ENCODE data around the gene MYO7A. TPM values are rescaled to one million over a fixed set of nuclear protein-coding genes. Genes with fewer than 3 reads are reported as not detected.

Gene MYO7A
- total and polyA plus RNA-seq, 3 experiments from 2014 or later: 0.06 to 0.31 (median 0.20) TPM

DNA sequence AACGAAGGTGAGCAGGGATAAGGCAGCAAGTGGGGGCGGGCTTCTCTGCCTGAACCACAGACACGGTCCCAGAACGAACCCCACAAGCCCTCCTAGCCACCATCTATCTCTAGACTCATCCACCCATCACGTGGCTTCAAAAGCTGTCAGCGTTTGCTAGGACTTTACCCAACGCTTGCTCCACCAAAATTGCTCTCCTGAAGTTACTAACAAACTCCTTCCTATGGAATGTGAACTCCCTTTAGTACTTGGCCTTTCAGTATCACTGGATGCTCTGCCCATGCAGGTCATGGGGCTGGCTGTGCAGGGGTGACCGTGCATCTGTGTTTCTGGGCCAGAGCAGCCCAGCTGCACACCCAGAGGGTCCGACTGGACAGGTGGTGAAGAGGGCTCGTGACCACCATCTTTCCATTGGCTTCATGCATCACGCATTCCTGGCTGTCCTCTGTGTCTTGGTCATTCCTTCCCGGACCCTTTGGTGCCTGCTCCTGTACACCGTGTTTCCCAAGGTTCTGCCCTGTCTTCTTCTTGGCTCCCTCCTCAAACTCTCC is 85.1 kb downstream of the MYO7A start:
- Mint-ChIP-seq H3K27ac (no peak overlapping the region), H3K9me3 (no peaks in the 10 kb centered on the region)

DNA sequence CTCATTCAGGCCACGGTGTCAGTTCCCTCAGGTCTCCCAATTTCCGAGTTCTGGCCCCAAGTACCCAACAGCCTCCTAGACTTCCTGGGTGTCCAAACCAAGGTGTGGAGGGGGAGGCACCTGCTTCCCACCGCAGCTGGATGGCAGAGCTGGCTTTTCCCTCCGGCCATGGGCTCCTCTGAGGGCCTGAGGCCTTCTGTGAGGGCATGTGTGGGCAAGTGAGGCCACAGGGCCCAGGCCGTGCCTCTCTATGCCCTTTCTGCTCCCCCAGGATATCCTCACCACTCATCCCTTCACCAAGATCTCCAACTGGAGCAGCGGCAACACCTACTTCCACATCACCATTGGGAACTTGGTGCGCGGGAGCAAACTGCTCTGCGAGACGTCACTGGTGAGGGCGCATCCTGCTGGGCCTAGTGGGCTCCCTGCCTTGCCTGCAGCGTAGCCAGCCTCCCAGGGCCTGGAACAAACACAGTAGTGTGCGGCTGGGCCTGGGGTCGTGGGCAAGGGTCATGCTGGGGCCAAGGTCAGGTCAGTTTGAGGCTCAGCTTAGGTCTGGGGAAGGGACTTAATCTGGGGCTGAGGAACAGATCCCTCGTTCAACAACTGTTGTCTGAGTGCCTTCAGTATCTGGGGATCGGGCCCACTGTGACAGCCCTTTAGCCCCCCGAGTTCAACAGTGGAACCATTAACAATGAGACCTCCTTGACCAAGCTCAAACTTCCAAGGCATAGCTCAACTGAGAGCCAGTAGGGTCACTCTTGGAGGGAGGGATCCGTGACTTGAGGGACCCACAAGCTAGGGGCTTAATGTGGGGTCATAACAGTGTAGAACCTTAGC is 85.8 kb downstream of the MYO7A start:
- Histone ChIP-seq H3K4me1 (ENCODE audit: insufficient read depth, low read length) (no peaks in the 10 kb centered on the region), H3K4me3 (ENCODE audit: low read length) (no peak overlapping the region), H3K27ac (ENCODE audit: low read depth, low read length) (no peak overlapping the region), H3K27me3 (ENCODE audit: insufficient read depth, low read length, poor library complexity, severe bottlenecking) (no peaks in the 10 kb centered on the region), H3K36me3 (ENCODE audit: insufficient read depth, low read length) (no peaks in the 10 kb centered on the region), H3K9me3 (ENCODE audit: low read length) (no peaks in the 10 kb centered on the region)
- POLR2A ChIA-PET: no interaction called here
- no peaks in the 10 kb centered on the region for H3K9me3 Mint-ChIP-seq
- H3K27ac Mint-ChIP-seq: no peak overlapping the region
- DNase-seq: no peak
- H3K36me3 Mint-ChIP-seq: no peaks in the 10 kb centered on the region
- peaks cover 0 to 3% of the 10 kb centered on the region in 2 donors for H3K27me3 Mint-ChIP-seq
- H3K4me1 Mint-ChIP-seq: no peaks in the 10 kb centered on the region
- CTCF ChIA-PET: no interaction called here
- no peak overlapping the region for H3K4me3 Mint-ChIP-seq

More for the DNA sequence above, 85.1 kb downstream of the MYO7A start:
- Histone ChIP-seq H3K4me3 (ENCODE audit: low read length) (no peak overlapping the region), H3K4me1 (ENCODE audit: insufficient read depth, low read length) (no peaks in the 10 kb centered on the region), H3K27ac (ENCODE audit: low read depth, low read length) (no peak overlapping the region), H3K9me3 (ENCODE audit: low read length) (no peaks in the 10 kb centered on the region), H3K36me3 (ENCODE audit: insufficient read depth, low read length) (no peaks in the 10 kb centered on the region), H3K27me3 (ENCODE audit: insufficient read depth, low read length, poor library complexity, severe bottlenecking) (no peaks in the 10 kb centered on the region)
- Mint-ChIP-seq H3K27me3 (peaks cover 0 to 3% of the 10 kb centered on the region in 2 donors), H3K4me1 (no peaks in the 10 kb centered on the region), H3K4me3 (no peak overlapping the region), H3K36me3 (no peaks in the 10 kb centered on the region)
- DNase-seq: no peak
- POLR2A ChIA-PET: no interaction called here
- CTCF ChIA-PET: no interaction called here

DNA sequence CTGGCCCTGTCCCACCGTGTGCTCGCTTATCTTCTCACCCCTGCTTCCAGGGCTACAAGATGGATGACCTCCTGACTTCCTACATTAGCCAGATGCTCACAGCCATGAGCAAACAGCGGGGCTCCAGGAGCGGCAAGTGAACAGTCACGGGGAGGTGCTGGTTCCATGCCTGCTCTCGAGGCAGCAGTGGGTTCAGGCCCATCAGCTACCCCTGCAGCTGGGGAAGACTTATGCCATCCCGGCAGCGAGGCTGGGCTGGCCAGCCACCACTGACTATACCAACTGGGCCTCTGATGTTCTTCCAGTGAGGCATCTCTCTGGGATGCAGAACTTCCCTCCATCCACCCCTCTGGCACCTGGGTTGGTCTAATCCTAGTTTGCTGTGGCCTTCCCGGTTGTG is 86.5 kb downstream of the MYO7A start:
- Histone ChIP-seq H3K27me3 (ENCODE audit: insufficient read depth, low read length, poor library complexity, severe bottlenecking) (no peaks in the 10 kb centered on the region), H3K4me1 (ENCODE audit: insufficient read depth, low read length) (no peaks in the 10 kb centered on the region), H3K36me3 (ENCODE audit: insufficient read depth, low read length) (no peaks in the 10 kb centered on the region), H3K4me3 (ENCODE audit: low read length) (no peak overlapping the region), H3K9me3 (ENCODE audit: low read length) (no peaks in the 10 kb centered on the region), H3K27ac (ENCODE audit: low read depth, low read length) (no peak overlapping the region)
- Mint-ChIP-seq H3K4me3 (no peak overlapping the region), H3K9me3 (no peaks in the 10 kb centered on the region), H3K36me3 (no peaks in the 10 kb centered on the region), H3K4me1 (no peaks in the 10 kb centered on the region), H3K27me3 (peaks cover 0 to 3% of the 10 kb centered on the region in 2 donors), H3K27ac (no peak overlapping the region)
- CTCF ChIA-PET: no interaction called here
- POLR2A ChIA-PET: no interaction called here
- no peak for DNase-seq

DNA sequence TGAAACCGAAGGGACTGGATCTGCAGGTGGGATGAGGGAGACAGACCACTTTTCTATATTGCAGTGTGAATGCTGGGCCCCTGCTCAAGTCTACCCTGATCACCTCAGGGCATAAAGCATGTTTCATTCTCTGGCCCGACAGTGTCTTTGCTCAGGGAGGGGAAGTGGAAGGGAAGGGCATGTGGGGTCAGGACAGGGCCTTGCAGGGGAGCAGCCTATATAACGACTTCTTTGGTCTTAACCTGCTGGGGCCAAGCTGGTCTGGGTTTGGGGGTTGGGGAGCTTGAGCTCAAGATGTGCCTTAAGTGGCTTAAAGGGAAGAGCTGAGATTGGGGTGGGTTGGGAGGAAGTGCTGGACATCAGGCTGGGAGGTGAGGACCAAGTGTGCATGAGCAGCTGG is 87.1 kb downstream of the MYO7A start:
- Mint-ChIP-seq H3K27ac (no peak overlapping the region), H3K4me3 (no peak overlapping the region), H3K36me3 (no peaks in the 10 kb centered on the region), H3K4me1 (no peaks in the 10 kb centered on the region), H3K9me3 (no peaks in the 10 kb centered on the region), H3K27me3 (peaks cover 0 to 3% of the 10 kb centered on the region in 2 donors)
- ChIA-PET POLR2A (no interaction called here), CTCF (no interaction called here)
- no peaks in the 10 kb centered on the region for H3K27me3 ChIP-seq (ENCODE audit: insufficient read depth, low read length, poor library complexity, severe bottlenecking)
- H3K27ac ChIP-seq (ENCODE audit: low read depth, low read length): no peak overlapping the region
- no peaks in the 10 kb centered on the region for H3K36me3 ChIP-seq (ENCODE audit: insufficient read depth, low read length)
- H3K9me3 ChIP-seq (ENCODE audit: low read length): no peaks in the 10 kb centered on the region
- no peak overlapping the region for H3K4me3 ChIP-seq (ENCODE audit: low read length)
- DNase-seq: no peak
- no peaks in the 10 kb centered on the region for H3K4me1 ChIP-seq (ENCODE audit: insufficient read depth, low read length)

DNA sequence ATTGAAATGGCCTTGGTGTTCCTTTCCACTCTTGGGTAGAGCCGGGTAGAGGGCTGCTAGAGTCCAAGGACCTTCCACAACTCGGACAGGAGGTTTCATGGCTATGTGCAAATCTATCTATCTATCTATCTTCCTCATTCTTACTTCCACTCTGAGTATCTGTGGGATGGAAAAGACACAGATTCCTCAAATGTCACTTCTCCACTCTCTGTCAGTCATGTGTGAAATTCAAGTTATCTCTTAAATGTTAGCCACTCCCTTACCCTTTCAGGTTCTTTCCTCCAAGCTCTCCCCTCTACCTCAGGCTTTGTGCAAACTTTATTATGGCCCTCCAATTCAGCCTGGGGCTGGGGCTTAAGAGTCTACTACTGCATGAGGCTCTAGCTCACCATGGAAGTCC is 89.1 kb downstream of the MYO7A start:
- CTCF ChIA-PET: no interaction called here

DNA sequence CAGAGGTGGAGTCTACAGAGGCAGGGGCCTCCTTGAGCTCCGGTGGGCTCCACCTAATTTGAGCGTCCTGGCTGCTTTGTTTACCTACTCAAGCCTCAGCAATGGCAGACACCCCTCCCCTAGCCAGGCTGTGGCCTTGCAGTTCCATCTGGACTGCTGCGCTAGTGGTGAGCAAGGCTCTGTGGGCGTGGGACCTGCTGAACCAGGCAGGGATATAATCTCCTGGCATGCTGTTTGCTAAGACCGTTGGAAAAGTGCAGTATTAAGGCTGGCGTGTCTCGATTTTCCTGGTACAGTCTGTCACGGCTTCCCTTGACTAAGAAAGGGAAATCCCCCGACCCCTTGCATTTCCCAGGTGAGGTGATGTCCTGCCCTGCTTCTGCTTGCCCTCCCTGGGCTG is 95.8 kb downstream of the MYO7A start:
- Mint-ChIP-seq H3K27me3 (peaks cover 20 to 52% of the 10 kb centered on the region in 2 donors), H3K4me1 (no peaks in the 10 kb centered on the region), H3K9me3 (peaks cover 0 to 3% (median 0%) of the 10 kb centered on the region in 5 donors), H3K36me3 (no peaks in the 10 kb centered on the region), H3K4me3 (no peak overlapping the region), H3K27ac (no peak overlapping the region)
- DNase-seq: no peak
- H3K4me3 ChIP-seq (ENCODE audit: low read length): no peak overlapping the region
- ChIA-PET POLR2A (no interaction called here), CTCF (no interaction called here)
- H3K4me1 ChIP-seq (ENCODE audit: insufficient read depth, low read length): no peaks in the 10 kb centered on the region
- H3K9me3 ChIP-seq (ENCODE audit: low read length): no peaks in the 10 kb centered on the region
- H3K27ac ChIP-seq (ENCODE audit: low read depth, low read length): no peak overlapping the region
- no peaks in the 10 kb centered on the region for H3K27me3 ChIP-seq (ENCODE audit: insufficient read depth, low read length, poor library complexity, severe bottlenecking)
- no peaks in the 10 kb centered on the region for H3K36me3 ChIP-seq (ENCODE audit: insufficient read depth, low read length)

More for the DNA sequence above, 89.1 kb downstream of the MYO7A start:
- no peaks in the 10 kb centered on the region for H3K36me3 ChIP-seq (ENCODE audit: insufficient read depth, low read length)
- no peak for DNase-seq
- no peaks in the 10 kb centered on the region for H3K4me1 Mint-ChIP-seq
- H3K4me1 ChIP-seq (ENCODE audit: insufficient read depth, low read length): no peaks in the 10 kb centered on the region
- no peaks in the 10 kb centered on the region for H3K9me3 ChIP-seq (ENCODE audit: low read length)
- no peaks in the 10 kb centered on the region for H3K36me3 Mint-ChIP-seq
- H3K27ac Mint-ChIP-seq: no peak overlapping the region
- POLR2A ChIA-PET: no interaction called here
- no peak overlapping the region for H3K4me3 Mint-ChIP-seq
- H3K27ac ChIP-seq (ENCODE audit: low read depth, low read length): no peak overlapping the region
- peaks cover 11 to 15% of the 10 kb centered on the region in 2 donors for H3K27me3 Mint-ChIP-seq
- no peaks in the 10 kb centered on the region for H3K27me3 ChIP-seq (ENCODE audit: insufficient read depth, low read length, poor library complexity, severe bottlenecking)
- peaks cover 0 to 3% (median 0%) of the 10 kb centered on the region in 5 donors for H3K9me3 Mint-ChIP-seq
- no peak overlapping the region for H3K4me3 ChIP-seq (ENCODE audit: low read length)

DNA sequence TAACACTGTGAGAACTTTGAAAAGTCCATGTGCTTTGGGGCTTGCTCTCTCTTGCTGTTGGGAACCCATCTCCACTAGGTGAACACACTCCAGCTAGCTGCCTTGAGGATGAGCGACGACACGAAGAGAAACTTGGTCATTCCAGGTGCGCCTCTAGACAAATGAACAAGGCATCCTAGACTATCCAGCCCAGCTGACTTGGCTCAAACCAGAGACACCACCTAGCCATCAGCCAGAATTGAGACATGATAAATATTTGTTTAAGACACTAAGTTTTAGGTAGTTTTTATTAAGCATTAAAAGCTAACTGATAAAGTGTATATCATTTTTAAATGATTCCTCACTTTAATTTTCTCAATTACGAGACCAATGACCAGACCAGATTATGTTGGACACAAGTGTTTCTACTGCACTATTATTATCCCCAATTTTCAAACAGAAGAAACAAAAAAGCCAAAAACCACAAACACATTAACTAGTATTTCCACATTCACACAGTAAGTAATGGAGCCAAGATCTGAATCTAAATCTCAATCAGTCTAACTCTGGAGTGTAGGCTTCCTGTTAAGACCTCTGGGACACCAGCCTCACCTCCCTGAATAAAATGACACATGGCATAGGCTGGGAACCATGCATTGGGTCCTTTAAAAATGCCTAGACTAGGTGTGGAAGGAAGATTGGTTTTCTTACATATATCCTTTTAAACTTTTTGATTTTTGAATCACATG is 103.0 kb downstream of the MYO7A start:
- Mint-ChIP-seq H3K4me3 (no peak overlapping the region), H3K27ac (no peak overlapping the region)
- no peak overlapping the region for H3K4me3 ChIP-seq (ENCODE audit: low read length)

DNA sequence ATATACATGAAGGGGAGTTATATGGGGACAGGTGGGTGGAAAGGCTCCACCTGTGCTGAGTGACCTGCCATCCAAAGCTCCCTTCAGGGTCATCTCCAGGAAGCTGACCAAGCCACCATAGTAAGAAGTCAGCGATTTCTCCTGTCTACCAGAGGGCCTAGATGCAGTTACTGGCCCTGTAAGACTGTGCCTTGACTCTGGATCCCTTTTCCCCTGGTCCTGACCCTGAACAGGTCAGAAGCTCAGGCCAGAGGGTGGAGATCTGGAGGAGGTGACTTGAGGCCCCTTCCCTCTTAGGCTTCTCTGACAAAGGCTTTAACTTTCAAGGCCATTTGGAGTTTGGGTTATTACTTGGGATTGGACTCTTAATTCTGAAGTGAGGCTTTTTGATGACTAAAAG is 103.8 kb downstream of the MYO7A start:
- Histone ChIP-seq H3K27me3 (ENCODE audit: insufficient read depth, low read length, poor library complexity, severe bottlenecking) (no peaks in the 10 kb centered on the region), H3K4me1 (ENCODE audit: insufficient read depth, low read length) (no peaks in the 10 kb centered on the region), H3K4me3 (ENCODE audit: low read length) (no peak overlapping the region), H3K27ac (ENCODE audit: low read depth, low read length) (no peak overlapping the region), H3K36me3 (ENCODE audit: insufficient read depth, low read length) (no peaks in the 10 kb centered on the region), H3K9me3 (ENCODE audit: low read length) (no peaks in the 10 kb centered on the region)
- peaks cover 6 to 28% of the 10 kb centered on the region in 2 donors for H3K27me3 Mint-ChIP-seq
- no peaks in the 10 kb centered on the region for H3K4me1 Mint-ChIP-seq
- DNase-seq: no peak
- H3K9me3 Mint-ChIP-seq: no peaks in the 10 kb centered on the region
- no peak overlapping the region for H3K4me3 Mint-ChIP-seq
- CTCF ChIA-PET: interaction anchor here (0.7 kb wide), 1 partner anchor 44 kb away, joined by 3 read pairs; no protein-coding TSS in a partner anchor
- POLR2A ChIA-PET: no interaction called here
- no peaks in the 10 kb centered on the region for H3K36me3 Mint-ChIP-seq
- H3K27ac Mint-ChIP-seq: no peak overlapping the region

More for the DNA sequence above, 103.0 kb downstream of the MYO7A start:
- Histone ChIP-seq H3K9me3 (ENCODE audit: low read length) (no peaks in the 10 kb centered on the region), H3K27me3 (ENCODE audit: insufficient read depth, low read length, poor library complexity, severe bottlenecking) (no peaks in the 10 kb centered on the region), H3K27ac (ENCODE audit: low read depth, low read length) (no peak overlapping the region), H3K4me1 (ENCODE audit: insufficient read depth, low read length) (no peaks in the 10 kb centered on the region), H3K36me3 (ENCODE audit: insufficient read depth, low read length) (no peaks in the 10 kb centered on the region)
- no peak for DNase-seq
- POLR2A ChIA-PET: no interaction called here
- CTCF ChIA-PET: no interaction called here
- no peaks in the 10 kb centered on the region for H3K36me3 Mint-ChIP-seq
- no peaks in the 10 kb centered on the region for H3K9me3 Mint-ChIP-seq
- H3K27me3 Mint-ChIP-seq: peaks cover 6 to 27% of the 10 kb centered on the region in 2 donors
- no peaks in the 10 kb centered on the region for H3K4me1 Mint-ChIP-seq

Measured in CD8-positive, alpha-beta memory T cell (primary cell).